ENCODE measurements around the gene SPPL2B. TPM values are rescaled to one million over a fixed set of nuclear protein-coding genes. Genes with fewer than 3 reads are reported as not detected.
"Not testable (repeated sequence)": the region's sequence is repeated elsewhere in the genome, so short reads cannot be mapped to it uniquely, and the experiment has no call there.

SPPL2B gene
- polyA plus RNA-seq, 3 donors, result 5.7 to 64.9 (median 8.7) TPM

DNA sequence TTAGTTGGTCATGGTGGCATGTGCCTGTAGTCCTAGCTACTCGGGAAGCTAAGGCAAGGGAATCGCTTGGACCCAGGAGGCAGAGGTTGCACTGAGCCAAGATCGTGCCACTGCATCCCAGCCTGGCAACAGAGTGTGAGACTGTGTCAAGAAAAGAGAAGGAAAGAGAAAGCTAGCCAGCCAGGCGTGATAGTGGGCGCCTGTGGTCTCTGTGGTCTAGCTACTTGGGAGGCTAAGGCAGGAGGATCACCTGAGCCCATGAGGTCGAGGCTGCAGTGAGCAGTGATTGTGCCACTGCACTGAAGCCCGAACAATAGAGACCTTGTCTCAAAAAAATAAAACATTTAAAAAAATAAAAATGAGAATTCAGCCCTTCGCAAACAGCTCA lies 65.6 kb downstream of the SPPL2B start:
- H2AFZ ChIP-seq (ENCODE audit: insufficient read depth, low read depth, low read length, poor library complexity, severe bottlenecking), result peak overlapping the region; percentile 69
- H3K79me2 ChIP-seq (ENCODE audit: insufficient read depth, low read length), result no peaks in the 10 kb centered on the region
- no peaks in the 10 kb centered on the region for H3K27me3 ChIP-seq (ENCODE audit: control insufficient read depth in 2 of 2, insufficient read depth in 2 of 2, low read length in 2 of 2)
- H3K4me1 ChIP-seq (ENCODE audit: control insufficient read depth in 1 of 2, insufficient read depth in 2 of 2, low read length in 2 of 2), result peaks cover 18 to 27% of the 10 kb centered on the region in 2 donors
- H3K9me3 ChIP-seq (replicated peaks in 1 of 2; ENCODE audit: control insufficient read depth in 1 of 2, insufficient read depth in 1 of 2, low read length in 2 of 2), result peaks cover 0 to 4% of the 10 kb centered on the region in 2 donors
- H4K20me1 ChIP-seq (ENCODE audit: insufficient read depth, low read length), result no peaks in the 10 kb centered on the region
- peaks cover under 1 to 7% (median 5%) of the 10 kb centered on the region in 3 donors for H3K27me3 Mint-ChIP-seq (ENCODE audit: low read depth in 3 of 3)
- peak overlapping the region; percentile 39 to 78 for H3K4me3 Mint-ChIP-seq
- peaks cover 0 to 6% (median 4%) of the 10 kb centered on the region in 7 donors for H3K9me3 Mint-ChIP-seq
- H3K27ac ChIP-seq (ENCODE audit: low read depth in 1 of 2, low read length in 2 of 2), result peak overlapping the region; percentile 59 to 75
- TF ChIP-seq CTCF (IDR thresholded peaks at IDR 0.05), result no peak
- peak overlapping the region; percentile 39 for H3K9ac ChIP-seq (ENCODE audit: insufficient read depth, low read length, poor library complexity, severe bottlenecking)
- 28% methylated on average over 3 of the region's 8 CpGs for WGBS (ENCODE audit: insufficient coverage)
- intact Hi-C loops (cut with micrococcal nuclease), result loop anchor here in 1 of 2 donors (5.0 to 10.0 kb wide), 2 partner anchors 67 to 109 kb away; partner anchors contain the start of genes LSM7, PEAK3 and SPPL2B
- H3K36me3 Mint-ChIP-seq, result peaks cover 0 to 4% of the 10 kb centered on the region in 2 donors
- peak overlapping the region; percentile 33 to 71 (median 40) for H3K4me3 ChIP-seq (replicated peaks in 1 of 3; ENCODE audit: low read depth in 2 of 3, low read length in 3 of 3)
- H3K36me3 ChIP-seq (replicated peaks in 1 of 2; ENCODE audit: control insufficient read depth in 1 of 2, insufficient read depth in 2 of 2, low read length in 2 of 2), result no peaks in the 10 kb centered on the region
- peak overlapping the region; percentile 68 for H3K4me2 ChIP-seq (replicated peaks; ENCODE audit: extremely low read depth, low read length, poor library complexity, severe bottlenecking)
- H3K4me1 Mint-ChIP-seq, result peaks cover 30% of the 10 kb centered on the region
- peak overlapping the region; percentile 76 to 94 (median 92) for H3K27ac Mint-ChIP-seq
- peak in 1 of 3 donors; percentile 20 for DNase-seq

GRCh38 chr19:2394442-2395292 lies 66.2 kb downstream of the SPPL2B start:
- H3K36me3 ChIP-seq (replicated peaks in 1 of 2; ENCODE audit: control insufficient read depth in 1 of 2, insufficient read depth in 2 of 2, low read length in 2 of 2), result no peaks in the 10 kb centered on the region
- Mint-ChIP-seq H3K27ac (peak overlapping the region; percentile 76 to 94 (median 92)), H3K4me3 (peak overlapping the region; percentile 78 to 85), H3K27me3 (ENCODE audit: low read depth in 3 of 3) (peaks cover 0 to 7% (median 5%) of the 10 kb centered on the region in 3 donors), H3K4me1 (peaks cover 30% of the 10 kb centered on the region), H3K36me3 (peaks cover 0 to 4% of the 10 kb centered on the region in 2 donors), H3K9me3 (peaks cover 0 to 6% (median 4%) of the 10 kb centered on the region in 7 donors)
- peak overlapping the region; percentile 33 to 71 (median 40) for H3K4me3 ChIP-seq (replicated peaks in 1 of 3; ENCODE audit: low read depth in 2 of 3, low read length in 3 of 3)
- peak overlapping the region; percentile 69 for H2AFZ ChIP-seq (ENCODE audit: insufficient read depth, low read depth, low read length, poor library complexity, severe bottlenecking)
- H3K9me3 ChIP-seq (replicated peaks in 1 of 2; ENCODE audit: control insufficient read depth in 1 of 2, insufficient read depth in 1 of 2, low read length in 2 of 2), result peaks cover 0 to 4% of the 10 kb centered on the region in 2 donors
- no peaks in the 10 kb centered on the region for H4K20me1 ChIP-seq (ENCODE audit: insufficient read depth, low read length)
- WGBS (ENCODE audit: insufficient coverage), result 3% methylated on average over 13 of the region's 27 CpGs
- no peak for TF ChIP-seq CTCF (IDR thresholded peaks at IDR 0.05)
- peak; percentile 49 to 69 (median 66) for DNase-seq
- H3K27ac ChIP-seq (ENCODE audit: low read depth in 1 of 2, low read length in 2 of 2), result peak overlapping the region; percentile 59 to 75
- peaks cover 18 to 27% of the 10 kb centered on the region in 2 donors for H3K4me1 ChIP-seq (ENCODE audit: control insufficient read depth in 1 of 2, insufficient read depth in 2 of 2, low read length in 2 of 2)
- H3K79me2 ChIP-seq (ENCODE audit: insufficient read depth, low read length), result no peaks in the 10 kb centered on the region
- no peaks in the 10 kb centered on the region for H3K27me3 ChIP-seq (ENCODE audit: control insufficient read depth in 2 of 2, insufficient read depth in 2 of 2, low read length in 2 of 2)
- peak overlapping the region; percentile 39 for H3K9ac ChIP-seq (ENCODE audit: insufficient read depth, low read length, poor library complexity, severe bottlenecking)
- intact Hi-C loops (cut with micrococcal nuclease), result loop anchor here in 1 of 2 donors (5.0 to 10.0 kb wide), 2 partner anchors 67 to 110 kb away; partner anchors contain the start of genes LSM7, PEAK3 and SPPL2B
- H3K4me2 ChIP-seq (replicated peaks; ENCODE audit: extremely low read depth, low read length, poor library complexity, severe bottlenecking), result peak overlapping the region; percentile 68

- H3K27me3 Mint-ChIP-seq (ENCODE audit: low read depth in 3 of 3); H4K20me1 ChIP-seq (ENCODE audit: insufficient read depth, low read length); H3K36me3 Mint-ChIP-seq; H3K27me3 ChIP-seq (ENCODE audit: control insufficient read depth in 2 of 2, insufficient read depth in 2 of 2, low read length in 2 of 2); H3K4me2 ChIP-seq (replicated peaks; ENCODE audit: extremely low read depth, low read length, poor library complexity, severe bottlenecking); H3K79me2 ChIP-seq (ENCODE audit: insufficient read depth, low read length); H3K9me3 Mint-ChIP-seq; H3K9me3 ChIP-seq (replicated peaks in 1 of 2; ENCODE audit: control insufficient read depth in 1 of 2, insufficient read depth in 1 of 2, low read length in 2 of 2); H3K9ac ChIP-seq (ENCODE audit: insufficient read depth, low read length, poor library complexity, severe bottlenecking); H3K36me3 ChIP-seq (replicated peaks in 1 of 2; ENCODE audit: control insufficient read depth in 1 of 2, insufficient read depth in 2 of 2, low read length in 2 of 2); DNase-seq: not testable (repeated sequence)
- H3K27ac Mint-ChIP-seq, result peak overlapping the region in 6 of 7 donors; percentile 76 to 93 (median 90)
- Histone ChIP-seq H3K4me1 (ENCODE audit: control insufficient read depth in 1 of 2, insufficient read depth in 2 of 2, low read length in 2 of 2) (peaks cover 18 to 27% of the 10 kb centered on the region in 2 donors), H3K27ac (ENCODE audit: low read depth in 1 of 2, low read length in 2 of 2) (peak overlapping the region; percentile 59 to 75), H3K4me3 (replicated peaks in 1 of 3; ENCODE audit: low read depth in 2 of 3, low read length in 3 of 3) (peak overlapping the region in 1 of 3 experiments; percentile 71), H2AFZ (ENCODE audit: insufficient read depth, low read depth, low read length, poor library complexity, severe bottlenecking) (peak overlapping the region; percentile 69)
- WGBS (ENCODE audit: insufficient coverage), result 90% methylated on average over 7 of the region's 18 CpGs
- H3K4me1 Mint-ChIP-seq, result peaks cover 30% of the 10 kb centered on the region
- intact Hi-C loops (cut with micrococcal nuclease), result loop anchor here in 1 of 2 donors (10.0 kb wide), 1 partner anchor 111 kb away; the partner anchor contains the start of gene PEAK3
- peak overlapping the region; percentile 78 to 85 for H3K4me3 Mint-ChIP-seq
These were observed 66.9 kb downstream of the SPPL2B start for GRCh38 chr19:2395293-2395829.

Measured in CD14-positive monocyte (primary cell).